Activated CD8-positive, alpha-beta memory T cell treated with anti-CD3 and anti-CD28 coated beads, Interleukin-2, amount 50 U/mL, for 4 hours (primary cell): ENCODE measurements around the gene DTX1.
A peak's percentile ranks its signal among the peaks of the same experiment; 100 is the strongest.

Source experiments
- DNase-seq: peaks from one replicate; pipeline ENCODE4 v3.0.0-alpha.2; 2020

The DTX1 gene

GRCh38 chr12:113056381-113056630 is 224 bp upstream of the DTX1 start:
- DNase-seq: no peak

GRCh38 chr12:113057565-113058485 is 1.3 kb downstream of the DTX1 start:
- no peak for DNase-seq

DNA sequence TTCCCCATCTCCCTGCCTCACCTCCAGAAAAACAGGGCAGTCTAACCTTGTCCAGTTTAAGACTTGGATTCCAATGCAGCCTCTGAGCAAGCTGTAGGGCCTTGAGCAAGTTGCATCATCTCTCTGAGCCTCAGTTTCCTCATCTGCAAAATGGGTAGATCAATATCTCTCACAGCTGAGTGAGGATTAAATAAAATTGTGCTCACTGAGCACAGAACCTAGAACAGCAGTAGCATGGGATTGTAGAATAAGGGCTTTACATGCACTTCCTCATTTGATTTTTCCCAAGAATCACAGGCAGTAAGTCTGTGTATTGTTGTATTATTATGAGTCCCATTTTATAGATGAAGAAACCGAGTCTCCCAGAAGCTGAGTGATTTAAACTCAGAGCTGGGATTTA is 2.0 kb downstream of the DTX1 start:
- DNase-seq: no peak

GRCh38 chr12:113059071-113059595 is 2.6 kb downstream of the DTX1 start:
- DNase-seq: no peak

DNA sequence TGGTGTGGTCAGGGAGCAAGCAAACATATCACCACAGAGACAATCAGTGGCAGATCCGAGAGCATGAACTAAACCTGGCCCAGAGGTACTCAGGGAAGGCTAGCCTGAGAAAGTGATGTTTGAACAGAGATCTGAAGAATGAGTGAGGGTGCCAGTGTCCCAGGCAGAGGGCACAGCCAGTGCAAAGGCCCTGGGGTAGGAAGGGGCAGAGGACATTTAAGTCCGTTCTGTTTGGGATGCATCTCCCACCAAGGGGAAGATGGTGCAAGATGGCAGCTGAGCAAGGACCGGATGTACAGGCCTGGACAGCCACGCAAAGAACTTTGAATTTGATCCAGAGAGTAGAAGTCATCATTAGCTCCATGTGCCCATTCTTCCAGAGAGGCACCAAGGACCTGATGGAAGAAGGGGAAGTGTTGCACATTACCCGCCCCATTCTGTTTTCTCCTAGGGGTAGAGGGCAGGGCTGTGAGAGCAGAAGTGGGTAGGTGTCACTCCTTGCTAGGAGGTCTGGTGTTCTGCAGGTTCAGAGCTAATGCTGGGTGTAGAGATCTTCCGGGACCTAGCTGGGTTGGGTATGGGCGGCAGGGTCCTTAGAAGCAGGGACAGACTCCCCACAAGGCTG is 3.9 kb downstream of the DTX1 start:
- no peak for DNase-seq

DNA sequence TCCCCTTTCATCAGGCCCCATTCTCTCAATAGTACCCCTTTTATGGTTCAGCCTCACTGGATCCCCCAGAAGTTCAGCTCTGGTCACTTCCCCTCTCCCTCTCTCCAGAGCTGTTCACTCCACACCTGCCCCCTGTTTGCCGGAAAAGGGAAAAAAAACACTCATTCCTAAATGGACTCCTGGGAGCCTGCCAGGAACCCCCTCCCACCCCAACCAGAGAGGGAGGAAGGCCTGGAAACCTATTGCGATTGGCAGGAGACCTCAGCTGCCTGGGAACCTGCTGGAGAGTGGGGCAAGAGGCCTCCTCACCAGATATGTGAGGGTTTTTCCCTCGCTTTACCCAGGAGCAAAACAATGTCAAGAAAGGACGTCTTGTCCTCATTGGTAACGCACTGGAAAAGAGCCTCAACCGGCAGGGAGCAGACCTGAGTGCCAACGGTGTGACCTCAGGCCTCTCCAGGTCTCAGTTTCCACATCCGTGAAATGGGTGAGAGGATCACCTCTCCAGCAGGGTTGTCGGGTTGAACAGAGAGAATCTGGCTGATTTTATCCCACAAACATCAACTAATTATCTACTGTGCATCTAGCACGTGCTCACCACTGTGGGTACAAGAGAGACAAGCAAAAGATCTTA is 4.6 kb downstream of the DTX1 start:
- no peak for DNase-seq

GRCh38 chr12:113062502-113063395 is 6.2 kb downstream of the DTX1 start:
- no peak for DNase-seq

DNA sequence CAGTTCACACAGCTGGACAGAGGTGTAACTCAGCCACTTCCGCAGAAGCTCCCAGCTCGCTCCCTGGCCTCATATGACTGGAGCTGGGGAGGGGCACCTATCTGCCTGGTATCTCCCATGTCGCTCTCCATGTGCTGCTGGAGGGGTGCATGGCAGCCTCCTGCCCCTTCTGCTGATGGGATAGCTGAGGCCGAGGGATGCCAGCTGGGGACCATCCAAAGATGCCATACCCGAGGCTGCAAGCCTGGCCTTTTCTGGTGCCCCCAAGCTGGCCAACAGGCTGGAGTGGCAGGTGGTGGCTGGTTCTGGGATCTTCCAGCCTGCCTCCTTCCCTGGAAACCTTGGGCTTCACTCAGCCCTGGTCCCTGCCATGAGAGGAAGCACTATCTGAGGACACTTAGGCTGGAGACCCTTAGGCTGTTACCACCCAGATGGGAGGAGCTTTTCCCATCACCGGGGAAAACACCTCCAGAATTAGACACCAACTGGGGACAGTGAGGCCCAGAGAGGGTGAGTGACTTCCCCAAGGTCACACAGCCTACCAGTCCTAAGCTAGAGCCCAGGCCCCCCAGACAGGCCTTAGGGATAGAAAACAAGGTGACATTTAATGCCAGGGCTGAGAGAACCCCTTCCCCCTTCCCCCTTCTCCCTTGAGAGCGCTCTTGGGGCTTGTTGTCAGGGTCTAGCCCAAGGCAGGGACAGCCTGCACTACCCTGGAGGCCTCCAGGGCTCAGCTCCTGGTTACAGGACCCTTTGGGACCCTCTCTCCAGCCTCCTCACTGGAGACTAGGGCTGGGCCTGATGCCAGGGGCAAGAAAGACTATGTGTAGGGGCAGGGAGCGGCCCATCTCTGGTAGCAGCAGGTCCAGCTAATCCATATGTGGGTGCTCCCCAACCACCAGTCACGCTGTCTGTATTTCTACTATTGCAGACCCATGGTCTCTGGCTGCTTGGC is 7.1 kb downstream of the DTX1 start:
- DNase-seq: no peak

DNA sequence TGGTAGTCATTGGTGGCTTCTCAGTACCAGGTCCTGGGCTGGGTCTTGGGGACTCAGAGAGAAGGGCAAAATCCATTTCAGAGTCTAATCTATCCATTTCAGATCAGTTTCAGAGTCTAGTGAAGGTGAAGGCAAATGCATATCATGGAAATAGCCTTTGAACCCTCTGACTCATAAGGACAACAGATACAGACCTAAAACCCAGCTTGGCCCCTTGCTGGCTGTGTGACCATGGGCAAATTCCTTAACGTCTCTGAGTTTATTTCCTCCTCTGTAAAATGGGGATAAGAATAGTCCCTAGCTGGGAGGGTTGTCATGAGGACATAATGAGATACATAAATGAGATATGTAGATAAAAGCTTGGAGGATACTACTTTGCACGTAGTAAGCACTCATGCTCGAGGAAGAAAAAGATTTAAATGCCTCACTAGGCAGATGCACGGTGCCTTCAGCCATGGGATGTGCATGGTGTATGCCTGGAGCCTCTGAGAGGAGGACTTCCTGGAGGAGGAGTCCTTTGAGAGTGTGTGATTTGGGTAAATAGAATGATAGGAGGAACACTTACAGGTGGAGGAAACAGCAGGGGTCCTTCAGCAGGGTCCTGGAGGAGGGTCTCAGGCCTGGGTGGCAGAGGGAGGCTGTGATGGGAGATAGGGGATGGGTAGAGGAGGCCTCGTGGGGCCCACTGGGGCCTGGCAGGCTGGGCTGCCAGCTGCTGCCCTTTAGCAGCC is 8.0 kb downstream of the DTX1 start:
- no peak for DNase-seq

DNA sequence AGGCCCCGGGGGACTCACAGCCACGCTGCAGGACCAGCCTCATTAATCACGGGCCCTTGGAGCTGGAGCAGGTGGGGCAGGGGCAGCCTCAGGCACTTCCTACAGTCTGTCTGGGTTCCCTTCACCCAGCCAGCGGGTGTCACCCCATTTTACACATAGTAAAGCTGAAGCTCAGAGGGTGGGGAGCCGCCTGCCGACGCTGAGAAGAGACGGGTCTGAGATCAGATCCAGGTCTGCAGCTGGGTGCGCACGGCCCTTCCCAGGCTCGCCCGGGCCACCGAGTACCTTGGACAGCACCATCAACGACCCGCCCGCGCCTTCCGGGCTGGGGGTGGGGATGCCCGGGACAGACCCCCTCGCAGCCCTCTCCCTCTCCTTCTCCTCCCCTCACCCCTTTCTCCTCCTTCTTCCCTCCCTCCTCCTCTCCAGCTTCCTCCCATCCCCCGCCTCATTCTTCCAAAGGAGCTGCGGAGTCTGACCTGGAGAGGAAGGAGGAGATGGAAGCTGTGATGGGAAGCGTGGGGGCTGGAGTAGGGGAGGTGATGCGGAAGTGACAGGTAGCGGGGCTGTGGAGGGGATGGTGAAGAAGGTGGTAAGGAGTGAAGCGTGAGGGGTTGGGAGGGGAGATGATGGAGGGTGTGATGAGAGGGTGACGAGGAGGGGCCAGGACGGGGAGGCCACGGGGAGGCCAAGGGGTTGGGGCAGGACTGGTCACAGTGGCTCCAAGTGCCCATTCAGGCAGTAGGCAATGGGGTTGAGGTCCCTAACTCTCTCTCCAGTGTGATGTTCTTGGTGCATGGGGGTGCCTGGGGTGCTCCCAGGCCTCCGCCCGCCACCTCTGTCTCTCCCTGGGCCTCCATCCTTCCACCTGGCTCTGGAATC is 8.8 kb downstream of the DTX1 start:
- DNase-seq: no peak

GRCh38 chr12:113066813-113067400 is 10.4 kb downstream of the DTX1 start:
- DNase-seq: no peak

DNA sequence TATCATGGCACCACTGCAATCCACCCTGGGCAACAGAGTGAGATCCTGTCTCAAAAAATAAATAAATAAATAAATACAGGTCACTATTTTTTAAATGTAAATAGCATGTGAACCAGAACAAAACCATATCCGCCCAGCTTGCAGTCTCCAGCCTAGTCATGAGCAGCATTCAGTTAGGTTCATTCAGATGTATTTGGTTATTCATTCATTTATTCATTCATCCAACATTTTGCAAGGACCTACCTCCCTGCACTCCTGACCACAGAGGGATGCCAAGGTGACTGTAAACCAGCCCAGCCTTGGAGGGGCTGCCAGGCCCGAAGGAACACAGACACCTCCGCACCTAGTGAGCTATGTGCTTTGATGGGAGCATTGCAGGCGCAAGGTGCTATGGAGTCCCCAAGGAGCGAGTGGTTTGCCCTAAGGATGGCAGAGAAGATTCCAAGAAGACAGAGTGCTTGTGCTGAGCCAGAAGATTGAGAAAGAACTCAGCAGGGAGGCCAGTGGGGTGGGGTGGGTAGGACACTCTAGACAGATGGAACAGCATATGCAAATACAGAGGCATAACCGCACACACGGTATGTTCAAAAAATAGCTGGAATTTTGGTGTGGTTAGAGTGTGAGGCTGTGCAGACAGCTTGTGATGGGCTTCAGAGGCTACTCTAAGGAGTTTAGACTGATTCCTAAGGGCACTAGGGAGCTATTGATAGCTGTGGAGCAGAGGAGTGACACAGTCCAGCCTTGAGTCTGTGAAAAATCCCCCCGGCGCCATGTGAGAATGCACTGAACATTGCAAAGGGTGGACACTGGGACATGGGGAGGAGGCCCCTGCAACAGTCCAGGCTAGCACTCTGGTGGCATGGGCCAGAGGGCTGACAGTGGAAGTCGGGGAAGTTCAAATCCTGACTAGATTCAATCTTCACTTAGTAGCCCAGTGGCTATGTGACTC is 11.7 kb downstream of the DTX1 start:
- DNase-seq: no peak

DNA sequence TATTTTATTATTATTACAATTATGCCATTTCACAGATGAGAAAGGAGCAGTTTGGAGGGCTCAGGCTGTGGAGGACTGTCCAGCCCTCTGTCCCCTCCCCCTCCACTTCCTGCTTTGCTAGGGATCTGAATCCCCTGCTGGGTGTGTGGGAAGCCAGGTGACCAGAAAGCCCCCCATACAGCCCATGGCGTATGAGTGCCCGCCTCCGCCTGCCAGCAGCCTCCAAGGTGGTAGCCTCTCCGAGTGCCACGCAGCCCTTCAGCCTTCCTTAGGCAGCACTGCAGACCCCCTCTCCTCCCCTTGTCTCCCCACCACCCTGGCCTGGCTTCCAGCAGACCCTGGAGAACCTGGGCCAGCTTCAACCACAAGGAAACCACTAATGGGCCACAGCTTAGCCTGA is 12.6 kb downstream of the DTX1 start:
- no peak for DNase-seq

DNA sequence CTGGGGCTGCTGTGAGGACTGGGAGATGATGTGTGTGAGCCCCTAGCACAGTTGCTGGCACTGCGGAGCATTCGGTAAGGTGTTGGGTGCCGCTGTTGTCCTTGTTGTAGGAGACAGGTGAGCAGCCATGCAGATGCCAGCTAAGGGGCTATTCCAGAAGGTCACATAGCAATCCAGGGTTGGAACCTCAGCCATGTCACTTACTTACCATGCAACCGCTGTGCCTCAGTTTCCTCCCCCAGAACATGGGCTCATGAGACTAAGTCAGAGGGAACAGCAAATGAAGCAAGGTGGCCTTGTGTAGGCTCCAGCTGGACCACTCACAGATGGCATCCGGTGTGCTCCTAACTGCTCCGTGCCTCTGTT is 13.2 kb downstream of the DTX1 start:
- no peak for DNase-seq

DNA sequence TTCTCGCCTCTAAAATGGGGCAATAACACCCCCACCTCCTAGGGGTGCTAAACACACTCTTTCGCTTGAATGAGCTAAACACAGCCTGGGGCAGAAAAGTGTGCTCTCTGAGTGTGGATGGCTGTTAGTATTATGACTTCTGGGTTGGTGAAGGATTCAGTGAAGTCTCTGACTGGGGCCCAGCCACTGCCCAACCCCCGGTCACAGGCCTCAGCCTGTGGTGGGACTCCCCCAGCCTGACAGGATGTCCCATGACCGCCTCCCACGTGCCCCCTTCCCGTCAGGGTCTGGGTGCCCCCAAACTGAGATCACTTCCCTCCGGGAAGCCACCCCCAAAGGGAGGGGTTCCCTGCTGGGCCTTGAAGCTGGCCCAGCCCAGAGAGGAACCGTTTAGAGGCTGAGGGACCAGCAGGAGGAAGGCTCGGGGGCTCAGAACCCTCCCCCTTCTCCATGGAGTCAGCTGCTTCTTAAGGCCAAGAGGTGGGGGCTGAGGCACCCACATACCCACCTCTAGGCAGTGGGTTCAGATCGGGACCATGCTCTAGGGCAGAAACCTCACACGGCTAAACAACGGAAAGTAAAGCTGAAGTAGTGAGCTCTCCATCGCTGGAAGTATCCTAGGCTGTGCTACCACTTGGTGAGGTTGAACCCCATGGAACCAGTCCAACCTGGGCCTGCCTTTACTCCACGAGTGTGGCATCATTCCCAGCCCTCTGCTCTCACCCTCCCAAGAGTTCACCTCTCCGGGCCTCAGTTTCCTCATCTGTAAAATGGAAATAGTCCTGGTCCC is 13.8 kb downstream of the DTX1 start:
- peak; percentile 25 for DNase-seq

DNA sequence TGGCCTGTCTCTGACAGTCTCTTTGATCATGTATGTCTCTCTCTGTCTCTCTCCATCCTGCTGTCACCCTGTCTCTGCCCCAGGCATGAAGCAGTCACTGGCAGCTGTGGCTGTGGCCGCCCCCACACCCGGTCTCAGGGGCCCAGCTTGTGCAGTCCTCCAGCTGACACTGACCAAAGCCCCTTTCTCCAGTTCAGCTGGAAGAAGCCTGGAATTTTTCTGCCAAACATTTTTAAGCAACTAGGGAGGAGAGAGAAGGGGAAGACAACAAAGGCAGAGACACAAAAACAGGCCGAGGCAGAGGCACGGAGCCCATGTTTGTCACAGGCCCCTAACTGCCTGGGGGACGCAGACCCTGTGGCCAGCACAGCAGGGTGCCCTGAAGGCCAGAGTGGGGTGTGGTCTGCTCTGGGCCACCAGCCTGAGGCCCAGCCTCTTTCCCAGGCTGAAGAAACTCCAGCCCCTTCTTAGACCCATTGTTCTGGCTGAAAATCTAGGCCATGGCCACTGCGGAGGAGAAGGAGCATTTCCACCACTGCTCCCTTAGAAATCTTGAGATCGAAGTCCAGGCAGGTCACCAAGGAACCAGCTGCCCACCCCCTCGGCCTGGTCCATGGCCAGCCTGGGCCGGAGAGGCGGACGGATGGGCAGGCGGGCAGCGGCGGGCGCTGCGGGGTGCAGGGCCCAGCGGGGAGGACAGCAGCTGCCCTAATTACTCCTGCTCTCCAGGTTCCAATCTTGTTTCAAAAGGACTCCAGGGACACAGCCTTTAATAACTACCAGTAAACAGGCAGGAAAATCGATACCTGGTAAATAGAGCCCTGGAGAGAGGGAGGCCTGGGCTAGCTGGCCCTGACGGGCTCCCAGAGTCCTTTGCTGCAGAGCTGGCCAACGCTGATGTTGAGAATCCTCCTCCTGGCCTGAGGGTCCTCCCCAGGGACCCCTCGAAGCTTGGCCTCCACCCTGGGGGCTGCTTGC is 14.9 kb downstream of the DTX1 start:
- DNase-seq: no peak
